Measurements from ENCODE around the gene CELF2.

CELF2 gene

DNA sequence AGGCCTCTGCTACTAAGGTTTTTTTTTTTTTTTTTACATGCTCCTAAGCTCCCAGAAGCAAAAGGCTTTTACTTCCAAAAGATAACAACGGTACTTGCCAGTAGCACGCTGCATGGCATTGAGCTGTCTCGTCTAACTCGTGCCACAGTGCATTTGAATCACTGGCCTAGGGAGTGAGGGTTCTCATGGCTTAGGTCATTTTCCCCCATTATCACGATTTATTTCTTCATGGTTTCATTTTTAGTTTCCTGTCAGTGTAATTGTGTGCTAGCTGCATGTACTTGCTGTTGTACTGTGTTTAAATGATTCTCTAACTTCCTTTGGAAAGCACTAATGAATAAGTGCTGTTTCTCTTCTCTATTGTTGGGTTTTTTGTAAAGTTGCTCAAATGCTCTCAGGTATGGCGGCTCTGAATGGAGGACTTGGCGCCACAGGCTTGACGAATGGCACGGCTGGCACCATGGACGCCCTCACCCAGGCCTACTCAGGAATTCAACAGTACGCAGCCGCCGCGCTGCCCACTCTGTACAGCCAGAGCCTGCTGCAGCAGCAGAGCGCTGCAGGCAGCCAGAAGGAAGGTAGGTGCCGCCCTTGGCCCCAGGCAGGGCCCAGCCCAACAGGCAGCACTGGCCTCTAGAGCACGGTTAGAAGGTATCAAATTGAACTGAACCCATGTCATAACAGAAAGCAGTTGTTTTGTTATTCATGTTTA is 303.3 kb downstream of the CELF2 start:
- no peak overlapping the region for H3K27ac ChIP-seq (ENCODE audit: low read depth, low read length)
- H3K4me1 ChIP-seq (ENCODE audit: control insufficient read depth, insufficient read depth, low read length, unreplicated experiment) = peaks cover 5% of the 10 kb centered on the region
- H3K36me3 ChIP-seq (ENCODE audit: insufficient read depth, low read length) = no peaks in the 10 kb centered on the region
- H2AFZ ChIP-seq (ENCODE audit: low read length, unreplicated experiment) = no peak overlapping the region
- H3K79me2 ChIP-seq (ENCODE audit: control insufficient read depth, insufficient read depth, low read length, unreplicated experiment) = no peaks in the 10 kb centered on the region
- no peak overlapping the region for H3K4me3 ChIP-seq (ENCODE audit: low read depth, low read length)
- no peaks in the 10 kb centered on the region for H3K27me3 ChIP-seq (ENCODE audit: insufficient read depth, low read length)

DNA sequence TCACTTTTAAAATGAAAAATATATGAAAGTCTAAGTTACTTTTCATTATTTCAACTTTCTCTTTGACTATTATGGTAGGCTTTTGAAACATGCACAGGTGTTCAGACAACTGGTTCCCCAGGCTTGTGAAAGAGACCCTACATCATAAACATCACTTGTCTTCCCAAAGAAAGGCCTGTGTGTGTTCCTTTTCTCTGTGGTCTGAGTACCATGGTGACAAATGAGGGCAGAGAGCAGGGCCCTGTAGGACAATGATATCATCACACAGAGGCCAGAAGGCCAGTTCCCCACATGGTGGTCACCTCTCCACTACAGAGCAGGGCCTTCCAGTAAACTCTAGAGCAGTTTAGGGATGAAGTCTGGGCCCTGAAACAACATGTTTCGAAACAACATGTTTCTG is 305.0 kb downstream of the CELF2 start:
- no peak overlapping the region for H3K4me3 ChIP-seq (ENCODE audit: low read depth, low read length)
- H3K27me3 ChIP-seq (ENCODE audit: insufficient read depth, low read length) = no peaks in the 10 kb centered on the region
- no peaks in the 10 kb centered on the region for H3K79me2 ChIP-seq (ENCODE audit: control insufficient read depth, insufficient read depth, low read length, unreplicated experiment)
- H3K4me1 ChIP-seq (ENCODE audit: control insufficient read depth, insufficient read depth, low read length, unreplicated experiment) = peaks cover 5% of the 10 kb centered on the region
- H2AFZ ChIP-seq (ENCODE audit: low read length, unreplicated experiment) = no peak overlapping the region
- H3K27ac ChIP-seq (ENCODE audit: low read depth, low read length) = no peak overlapping the region
- H3K36me3 ChIP-seq (ENCODE audit: insufficient read depth, low read length) = no peaks in the 10 kb centered on the region

DNA sequence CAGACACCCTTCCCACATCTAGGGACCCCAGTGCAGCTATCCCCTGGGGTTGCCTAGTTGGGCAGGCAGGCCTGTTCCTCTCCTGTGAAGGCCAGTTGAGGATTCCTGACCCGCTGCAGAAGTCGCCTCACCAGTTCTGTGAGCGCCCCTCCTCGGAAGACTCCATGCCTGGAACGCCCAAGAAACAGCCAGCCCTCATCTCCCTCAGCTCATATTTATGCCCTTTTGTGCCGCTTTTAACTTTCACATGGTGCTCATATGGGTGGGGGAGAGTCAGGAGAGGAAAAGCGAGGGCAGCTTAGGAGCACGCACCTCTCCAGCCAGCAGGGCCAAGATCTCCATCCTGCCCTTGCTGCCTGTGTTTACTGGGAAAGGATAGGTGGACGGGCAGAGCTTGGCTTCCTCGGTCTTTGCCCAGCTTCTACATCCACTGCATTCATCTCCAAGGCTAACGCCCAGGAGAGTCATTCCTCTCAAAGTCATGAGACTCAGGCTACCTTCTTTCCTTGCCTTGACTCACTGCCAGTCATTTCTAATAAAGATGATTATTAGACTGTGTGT is 307.2 kb downstream of the CELF2 start:
- Histone ChIP-seq H3K4me3 (ENCODE audit: low read depth, low read length) (no peak overlapping the region), H3K4me1 (ENCODE audit: control insufficient read depth, insufficient read depth, low read length, unreplicated experiment) (peaks cover 5% of the 10 kb centered on the region), H3K27me3 (ENCODE audit: insufficient read depth, low read length) (no peaks in the 10 kb centered on the region), H3K79me2 (ENCODE audit: control insufficient read depth, insufficient read depth, low read length, unreplicated experiment) (no peaks in the 10 kb centered on the region), H3K27ac (ENCODE audit: low read depth, low read length) (no peak overlapping the region), H3K36me3 (ENCODE audit: insufficient read depth, low read length) (no peaks in the 10 kb centered on the region), H2AFZ (ENCODE audit: low read length, unreplicated experiment) (no peak overlapping the region)

DNA sequence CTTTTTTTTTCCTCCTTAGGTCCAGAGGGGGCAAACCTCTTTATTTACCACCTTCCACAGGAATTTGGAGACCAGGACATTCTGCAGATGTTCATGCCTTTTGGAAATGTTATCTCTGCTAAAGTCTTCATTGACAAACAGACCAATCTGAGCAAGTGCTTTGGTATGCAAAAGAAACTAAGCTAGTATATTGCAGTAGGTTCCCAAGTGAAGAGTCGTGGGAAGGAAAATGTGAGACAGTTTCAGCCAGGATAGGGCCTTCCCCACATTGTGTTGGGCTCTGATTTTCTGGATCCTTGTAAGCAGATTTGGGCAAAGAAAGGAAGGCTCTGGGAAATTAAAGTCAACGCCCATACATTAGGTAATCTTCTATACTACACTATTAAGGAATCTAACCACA is 308.1 kb downstream of the CELF2 start:
- peak overlapping the region; percentile 4; the same call in 1 of the 2 replicates for H3K27ac ChIP-seq (ENCODE audit: low read depth, low read length)
- H3K4me3 ChIP-seq (ENCODE audit: low read depth, low read length) = no peak overlapping the region
- H3K36me3 ChIP-seq (ENCODE audit: insufficient read depth, low read length) = no peaks in the 10 kb centered on the region
- H3K79me2 ChIP-seq (ENCODE audit: control insufficient read depth, insufficient read depth, low read length, unreplicated experiment) = no peaks in the 10 kb centered on the region
- H3K27me3 ChIP-seq (ENCODE audit: insufficient read depth, low read length) = no peaks in the 10 kb centered on the region
- no peak overlapping the region for H2AFZ ChIP-seq (ENCODE audit: low read length, unreplicated experiment)
- H3K4me1 ChIP-seq (ENCODE audit: control insufficient read depth, insufficient read depth, low read length, unreplicated experiment) = peaks cover 15% of the 10 kb centered on the region

GRCh38 chr10:11326241-11326640 is 308.6 kb downstream of the CELF2 start:
- no peaks in the 10 kb centered on the region for H3K79me2 ChIP-seq (ENCODE audit: control insufficient read depth, insufficient read depth, low read length, unreplicated experiment)
- no peak overlapping the region for H2AFZ ChIP-seq (ENCODE audit: low read length, unreplicated experiment)
- peak overlapping the region; percentile 4; the same call in 1 of the 2 replicates for H3K27ac ChIP-seq (ENCODE audit: low read depth, low read length)
- no peaks in the 10 kb centered on the region for H3K27me3 ChIP-seq (ENCODE audit: insufficient read depth, low read length)
- peaks cover 19% of the 10 kb centered on the region for H3K4me1 ChIP-seq (ENCODE audit: control insufficient read depth, insufficient read depth, low read length, unreplicated experiment)
- H3K4me3 ChIP-seq (ENCODE audit: low read depth, low read length) = no peak overlapping the region
- H3K36me3 ChIP-seq (ENCODE audit: insufficient read depth, low read length) = no peaks in the 10 kb centered on the region

GRCh38 chr10:11326913-11327616 is 309.4 kb downstream of the CELF2 start:
- Histone ChIP-seq H3K36me3 (ENCODE audit: insufficient read depth, low read length) (no peaks in the 10 kb centered on the region), H3K4me3 (ENCODE audit: low read depth, low read length) (no peak overlapping the region), H3K79me2 (ENCODE audit: control insufficient read depth, insufficient read depth, low read length, unreplicated experiment) (no peaks in the 10 kb centered on the region), H3K27me3 (ENCODE audit: insufficient read depth, low read length) (no peaks in the 10 kb centered on the region), H3K4me1 (ENCODE audit: control insufficient read depth, insufficient read depth, low read length, unreplicated experiment) (peaks cover 27% of the 10 kb centered on the region), H3K27ac (ENCODE audit: low read depth, low read length) (no peak overlapping the region), H2AFZ (ENCODE audit: low read length, unreplicated experiment) (no peak overlapping the region)

- no peak overlapping the region for H2AFZ ChIP-seq (ENCODE audit: low read length, unreplicated experiment)
- no peaks in the 10 kb centered on the region for H3K36me3 ChIP-seq (ENCODE audit: insufficient read depth, low read length)
- peaks cover 29% of the 10 kb centered on the region for H3K4me1 ChIP-seq (ENCODE audit: control insufficient read depth, insufficient read depth, low read length, unreplicated experiment)
- no peaks in the 10 kb centered on the region for H3K27me3 ChIP-seq (ENCODE audit: insufficient read depth, low read length)
- no peak overlapping the region for H3K27ac ChIP-seq (ENCODE audit: low read depth, low read length)
- H3K79me2 ChIP-seq (ENCODE audit: control insufficient read depth, insufficient read depth, low read length, unreplicated experiment) = no peaks in the 10 kb centered on the region
- no peak overlapping the region for H3K4me3 ChIP-seq (ENCODE audit: low read depth, low read length)
Observed at GRCh38 chr10:11328264-11329061, 310.8 kb downstream of the CELF2 start.

DNA sequence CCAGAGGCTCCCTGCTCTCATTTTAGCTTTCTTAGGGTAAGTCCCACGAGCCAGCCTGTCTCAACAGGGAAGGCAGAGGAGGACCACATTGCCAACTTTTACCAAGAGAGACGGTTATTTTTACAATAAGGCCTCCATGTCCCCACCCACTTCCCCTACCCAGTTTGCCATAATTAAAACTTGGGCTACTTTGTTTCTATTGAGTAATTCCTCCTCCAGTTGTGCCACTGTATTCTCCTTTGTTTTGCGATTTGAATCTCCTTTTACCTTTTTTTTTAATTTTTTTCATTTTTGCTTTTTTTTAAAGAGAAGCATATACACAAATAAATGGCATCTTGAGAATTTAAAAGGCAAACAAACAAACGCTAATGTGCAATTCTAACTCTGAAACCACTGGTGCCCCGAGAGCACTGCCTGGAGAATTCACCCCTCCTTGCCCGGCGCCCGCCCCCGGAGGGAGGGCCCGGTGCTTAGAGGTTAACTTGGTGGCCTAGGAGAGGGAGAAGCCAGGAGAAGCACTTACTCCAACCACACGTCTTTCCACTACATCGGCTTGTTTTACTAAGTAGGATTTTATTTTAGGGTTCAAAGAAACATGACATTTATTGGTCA is 311.5 kb downstream of the CELF2 start:
- Histone ChIP-seq H3K27ac (ENCODE audit: low read depth, low read length) (no peak overlapping the region), H3K4me1 (ENCODE audit: control insufficient read depth, insufficient read depth, low read length, unreplicated experiment) (peaks cover 29% of the 10 kb centered on the region), H3K27me3 (ENCODE audit: insufficient read depth, low read length) (no peaks in the 10 kb centered on the region), H3K79me2 (ENCODE audit: control insufficient read depth, insufficient read depth, low read length, unreplicated experiment) (no peaks in the 10 kb centered on the region), H3K36me3 (ENCODE audit: insufficient read depth, low read length) (no peaks in the 10 kb centered on the region), H3K4me3 (ENCODE audit: low read depth, low read length) (no peak overlapping the region), H2AFZ (ENCODE audit: low read length, unreplicated experiment) (no peak overlapping the region)

GRCh38 chr10:11330383-11331045 is 312.8 kb downstream of the CELF2 start:
- Histone ChIP-seq H3K4me3 (ENCODE audit: low read depth, low read length) (no peak overlapping the region), H3K27me3 (ENCODE audit: insufficient read depth, low read length) (no peaks in the 10 kb centered on the region), H3K79me2 (ENCODE audit: control insufficient read depth, insufficient read depth, low read length, unreplicated experiment) (no peaks in the 10 kb centered on the region), H3K36me3 (ENCODE audit: insufficient read depth, low read length) (no peaks in the 10 kb centered on the region), H3K4me1 (ENCODE audit: control insufficient read depth, insufficient read depth, low read length, unreplicated experiment) (peaks cover 26% of the 10 kb centered on the region), H3K27ac (ENCODE audit: low read depth, low read length) (0 out of 2 replicates have a peak overlapping the region, but pooled peaks have one; percentile 22), H2AFZ (ENCODE audit: low read length, unreplicated experiment) (no peak overlapping the region)

All from ACC112 (cell line).